ENCODE measurements around the gene DOK6.

DOK6 gene

GRCh38 chr18:69596345-69596744 lies 195.7 kb downstream of the DOK6 start:
- no peaks in the 10 kb centered on the region for H3K36me3 Mint-ChIP-seq (ENCODE audit: low read depth)
- no peaks in the 10 kb centered on the region for H3K27me3 Mint-ChIP-seq (ENCODE audit: low read depth)
- H3K9me3 Mint-ChIP-seq, result peaks cover 3% of the 10 kb centered on the region
- H3K4me3 Mint-ChIP-seq, result no peak overlapping the region
- H3K4me1 Mint-ChIP-seq (ENCODE audit: low read depth), result no peaks in the 10 kb centered on the region
- no peak overlapping the region for H3K27ac Mint-ChIP-seq

GRCh38 chr18:69597561-69597960 lies 196.9 kb downstream of the DOK6 start:
- Mint-ChIP-seq H3K27ac (no peak overlapping the region), H3K9me3 (peaks cover 3% of the 10 kb centered on the region), H3K27me3 (ENCODE audit: low read depth) (no peaks in the 10 kb centered on the region), H3K4me3 (no peak overlapping the region), H3K4me1 (ENCODE audit: low read depth) (no peaks in the 10 kb centered on the region), H3K36me3 (ENCODE audit: low read depth) (no peaks in the 10 kb centered on the region)

- no peak overlapping the region for H3K27ac Mint-ChIP-seq
- no peak overlapping the region for H3K4me3 Mint-ChIP-seq
- H3K36me3 Mint-ChIP-seq (ENCODE audit: low read depth), result no peaks in the 10 kb centered on the region
- H3K4me1 Mint-ChIP-seq (ENCODE audit: low read depth), result no peaks in the 10 kb centered on the region
- H3K27me3 Mint-ChIP-seq (ENCODE audit: low read depth), result no peaks in the 10 kb centered on the region
- H3K9me3 Mint-ChIP-seq, result peaks cover 3% of the 10 kb centered on the region
Observed at GRCh38 chr18:69599377-69599776, 198.7 kb downstream of the DOK6 start.

- Mint-ChIP-seq H3K4me3 (no peak overlapping the region), H3K27me3 (ENCODE audit: low read depth) (no peaks in the 10 kb centered on the region), H3K27ac (no peak overlapping the region), H3K9me3 (no peaks in the 10 kb centered on the region), H3K4me1 (ENCODE audit: low read depth) (no peaks in the 10 kb centered on the region), H3K36me3 (ENCODE audit: low read depth) (no peaks in the 10 kb centered on the region)
Observed at GRCh38 chr18:69612242-69612641, 211.6 kb downstream of the DOK6 start.

GRCh38 chr18:69616114-69616513 lies 215.4 kb downstream of the DOK6 start:
- no peaks in the 10 kb centered on the region for H3K36me3 Mint-ChIP-seq (ENCODE audit: low read depth)
- H3K9me3 Mint-ChIP-seq, result no peaks in the 10 kb centered on the region
- H3K27me3 Mint-ChIP-seq (ENCODE audit: low read depth), result peaks cover 4% of the 10 kb centered on the region
- H3K4me1 Mint-ChIP-seq (ENCODE audit: low read depth), result no peaks in the 10 kb centered on the region
- no peak overlapping the region for H3K27ac Mint-ChIP-seq
- H3K4me3 Mint-ChIP-seq, result no peak overlapping the region

- H3K4me3 Mint-ChIP-seq, result no peak overlapping the region
- H3K27me3 Mint-ChIP-seq (ENCODE audit: low read depth), result peaks cover 4% of the 10 kb centered on the region
- H3K4me1 Mint-ChIP-seq (ENCODE audit: low read depth), result no peaks in the 10 kb centered on the region
- no peak overlapping the region for H3K27ac Mint-ChIP-seq
- H3K36me3 Mint-ChIP-seq (ENCODE audit: low read depth), result no peaks in the 10 kb centered on the region
- H3K9me3 Mint-ChIP-seq, result no peaks in the 10 kb centered on the region
Observed at GRCh38 chr18:69617408-69617807, 216.7 kb downstream of the DOK6 start.

- H3K4me3 Mint-ChIP-seq, result no peak overlapping the region
Observed at GRCh38 chr18:69617888-69618287, 217.2 kb downstream of the DOK6 start.

GRCh38 chr18:69622184-69622583 lies 221.5 kb downstream of the DOK6 start:
- H3K4me1 Mint-ChIP-seq (ENCODE audit: low read depth), result no peaks in the 10 kb centered on the region
- H3K27me3 Mint-ChIP-seq (ENCODE audit: low read depth), result peaks cover 4% of the 10 kb centered on the region

More at GRCh38 chr18:69617888-69618287, 217.2 kb downstream of the DOK6 start:
- Mint-ChIP-seq H3K36me3 (ENCODE audit: low read depth) (no peaks in the 10 kb centered on the region), H3K27ac (no peak overlapping the region), H3K27me3 (ENCODE audit: low read depth) (peaks cover 4% of the 10 kb centered on the region), H3K4me1 (ENCODE audit: low read depth) (no peaks in the 10 kb centered on the region), H3K9me3 (no peaks in the 10 kb centered on the region)

GRCh38 chr18:69622961-69623360 lies 222.3 kb downstream of the DOK6 start:
- H3K4me1 Mint-ChIP-seq (ENCODE audit: low read depth), result no peaks in the 10 kb centered on the region
- no peaks in the 10 kb centered on the region for H3K36me3 Mint-ChIP-seq (ENCODE audit: low read depth)
- H3K9me3 Mint-ChIP-seq, result no peaks in the 10 kb centered on the region
- H3K27ac Mint-ChIP-seq, result no peak overlapping the region
- peaks cover 4% of the 10 kb centered on the region for H3K27me3 Mint-ChIP-seq (ENCODE audit: low read depth)
- H3K4me3 Mint-ChIP-seq, result no peak overlapping the region

More at GRCh38 chr18:69622184-69622583, 221.5 kb downstream of the DOK6 start:
- Mint-ChIP-seq H3K36me3 (ENCODE audit: low read depth) (no peaks in the 10 kb centered on the region), H3K27ac (no peak overlapping the region), H3K4me3 (no peak overlapping the region), H3K9me3 (no peaks in the 10 kb centered on the region)

- Mint-ChIP-seq H3K9me3 (no peaks in the 10 kb centered on the region), H3K27me3 (ENCODE audit: low read depth) (no peaks in the 10 kb centered on the region), H3K4me3 (no peak overlapping the region), H3K4me1 (ENCODE audit: low read depth) (no peaks in the 10 kb centered on the region), H3K27ac (no peak overlapping the region), H3K36me3 (ENCODE audit: low read depth) (no peaks in the 10 kb centered on the region)
Observed at GRCh38 chr18:69626171-69626570, 225.5 kb downstream of the DOK6 start.

GRCh38 chr18:69626643-69627242 lies 226.1 kb downstream of the DOK6 start:
- no peaks in the 10 kb centered on the region for H3K4me1 Mint-ChIP-seq (ENCODE audit: low read depth)
- no peak overlapping the region for H3K4me3 Mint-ChIP-seq
- no peaks in the 10 kb centered on the region for H3K9me3 Mint-ChIP-seq
- H3K27ac Mint-ChIP-seq, result no peak overlapping the region
- H3K27me3 Mint-ChIP-seq (ENCODE audit: low read depth), result no peaks in the 10 kb centered on the region
- H3K36me3 Mint-ChIP-seq (ENCODE audit: low read depth), result no peaks in the 10 kb centered on the region

GRCh38 chr18:69628774-69629359 lies 228.2 kb downstream of the DOK6 start:
- Mint-ChIP-seq H3K4me3 (no peak overlapping the region), H3K27ac (no peak overlapping the region), H3K9me3 (no peaks in the 10 kb centered on the region), H3K36me3 (ENCODE audit: low read depth) (no peaks in the 10 kb centered on the region), H3K4me1 (ENCODE audit: low read depth) (no peaks in the 10 kb centered on the region), H3K27me3 (ENCODE audit: low read depth) (peaks cover 4% of the 10 kb centered on the region)

- no peaks in the 10 kb centered on the region for H3K36me3 Mint-ChIP-seq (ENCODE audit: low read depth)
- H3K9me3 Mint-ChIP-seq, result no peaks in the 10 kb centered on the region
Observed at GRCh38 chr18:69631281-69631680, 230.6 kb downstream of the DOK6 start.

GRCh38 chr18:69635482-69635881 lies 234.8 kb downstream of the DOK6 start:
- H3K27me3 Mint-ChIP-seq (ENCODE audit: low read depth), result peaks cover 6% of the 10 kb centered on the region
- peaks cover 2% of the 10 kb centered on the region for H3K4me1 Mint-ChIP-seq (ENCODE audit: low read depth)
- no peak overlapping the region for H3K4me3 Mint-ChIP-seq
- no peaks in the 10 kb centered on the region for H3K9me3 Mint-ChIP-seq
- H3K36me3 Mint-ChIP-seq (ENCODE audit: low read depth), result no peaks in the 10 kb centered on the region
- H3K27ac Mint-ChIP-seq, result no peak overlapping the region

More at GRCh38 chr18:69631281-69631680, 230.6 kb downstream of the DOK6 start:
- H3K27ac Mint-ChIP-seq, result no peak overlapping the region
- peaks cover 2% of the 10 kb centered on the region for H3K4me1 Mint-ChIP-seq (ENCODE audit: low read depth)
- H3K27me3 Mint-ChIP-seq (ENCODE audit: low read depth), result peaks cover 4% of the 10 kb centered on the region
- no peak overlapping the region for H3K4me3 Mint-ChIP-seq

GRCh38 chr18:69636529-69637301 lies 236.0 kb downstream of the DOK6 start:
- Mint-ChIP-seq H3K27ac (no peak overlapping the region), H3K4me3 (no peak overlapping the region), H3K27me3 (ENCODE audit: low read depth) (peaks cover 8% of the 10 kb centered on the region), H3K4me1 (ENCODE audit: low read depth) (peaks cover 2% of the 10 kb centered on the region), H3K9me3 (no peaks in the 10 kb centered on the region), H3K36me3 (ENCODE audit: low read depth) (no peaks in the 10 kb centered on the region)
